Activated CD4-positive, alpha-beta memory T cell treated with anti-CD3 and anti-CD28 coated beads for 36 hours (primary cell): Measurements from ENCODE around the gene EIF4G3. TPM values are rescaled to one million over a fixed set of nuclear protein-coding genes. Genes with fewer than 3 reads are reported as not detected.
"Not testable (repeated sequence)": the region's sequence is repeated elsewhere in the genome, so short reads cannot be mapped to it uniquely, and the experiment has no call there.

ENCODE experiments used
- CTCF ChIA-PET: fragments of 350-600 bp; sonication (Branson Sonifier 250); formaldehyde crosslinking; loops from one replicate; lab custom pipeline; 2021; ENCODE audit warnings: antibody characterized with exemption, inconsistent platforms; lab: Charles Lee
- POLR2A ChIA-PET: fragments of 350-600 bp; sonication (Branson Sonifier 250); formaldehyde crosslinking; loops from one replicate; lab custom pipeline; 2021; ENCODE audit warnings: antibody characterized with exemption; lab: Charles Lee
- DNase-seq: peaks from one replicate; pipeline ENCODE4 v3.0.0-alpha.2; 2020
- H3K27ac Mint-ChIP-seq: one replicate; pipeline ENCODE4 v1.8.0; 2021; ENCODE audit warnings: mixed read lengths
- H3K27me3 Mint-ChIP-seq: one replicate; pipeline ENCODE4 v1.8.0; 2021; ENCODE audit warnings: mixed read lengths
- H3K36me3 Mint-ChIP-seq: one replicate; pipeline ENCODE4 v1.8.0; 2021; ENCODE audit warnings: mixed read lengths
- H3K4me1 Mint-ChIP-seq: one replicate; pipeline ENCODE4 v1.8.0; 2021; ENCODE audit warnings: low read depth, mixed read lengths
- H3K4me3 Mint-ChIP-seq: one replicate; pipeline ENCODE4 v1.8.0; 2021; ENCODE audit warnings: mild to moderate bottlenecking, mixed read lengths
- H3K9me3 Mint-ChIP-seq: one replicate; pipeline ENCODE4 v1.8.0; 2021; ENCODE audit warnings: mixed read lengths
- intact Hi-C: fragments of 100-400 bp; cut with micrococcal nuclease; formaldehyde crosslinking; loops from one replicate; pipeline ENCODE4 v1.15.1; 2023
- total RNA-seq, 2 experiments: library from RNA; stranded (reverse); gene quantifications; one replicate each; pipeline ENCODE4 v1.2.3, GENCODE V29; 2021

Gene EIF4G3
- total RNA-seq, 2 experiments from 2014 or later = 39.9 to 42.7 TPM

GRCh38 chr1:21098186-21098915 is 78.3 kb downstream of the EIF4G3 start:
- Mint-ChIP-seq H3K27me3 (no peaks in the 10 kb centered on the region), H3K4me3 (no peak overlapping the region), H3K36me3 (peaks cover 24% of the 10 kb centered on the region), H3K27ac (no peak overlapping the region), H3K9me3 (peaks cover 10% of the 10 kb centered on the region), H3K4me1 (peaks cover 5% of the 10 kb centered on the region)
- intact Hi-C loops = no loop called here
- no peak for DNase-seq
- ChIA-PET POLR2A (no interaction called here), CTCF (no interaction called here)

- ChIA-PET POLR2A (no interaction called here), CTCF (no interaction called here)
- Mint-ChIP-seq H3K27me3 (no peaks in the 10 kb centered on the region), H3K4me1 (peaks cover 5% of the 10 kb centered on the region), H3K4me3 (no peak overlapping the region), H3K36me3 (peaks cover 27% of the 10 kb centered on the region), H3K9me3 (peaks cover 12% of the 10 kb centered on the region), H3K27ac (no peak overlapping the region)
- intact Hi-C loops = no loop called here
- DNase-seq = no peak
These were observed 79.0 kb downstream of the EIF4G3 start for GRCh38 chr1:21097729-21098128.

- Mint-ChIP-seq H3K27ac (no peak overlapping the region), H3K4me1 (peaks cover 7% of the 10 kb centered on the region), H3K4me3 (no peak overlapping the region), H3K27me3 (no peaks in the 10 kb centered on the region), H3K9me3 (peaks cover 12% of the 10 kb centered on the region), H3K36me3 (peaks cover 31% of the 10 kb centered on the region)
- intact Hi-C loops = no loop called here
- DNase-seq = no peak
- ChIA-PET CTCF (interaction anchor here (1.2 kb wide), 1 partner anchor 99 kb away, joined by 4 read pairs; no protein-coding TSS in a partner anchor), POLR2A (no interaction called here)
These were observed 80.7 kb downstream of the EIF4G3 start for GRCh38 chr1:21095976-21096375.

GRCh38 chr1:21094282-21094681 is 82.4 kb downstream of the EIF4G3 start:
- intact Hi-C loops, H3K4me3 Mint-ChIP-seq, POLR2A ChIA-PET, H3K27me3 Mint-ChIP-seq, H3K4me1 Mint-ChIP-seq, CTCF ChIA-PET, H3K27ac Mint-ChIP-seq, DNase-seq: not testable (repeated sequence)
- Mint-ChIP-seq H3K36me3 (peaks cover 29% of the 10 kb centered on the region), H3K9me3 (peaks cover 12% of the 10 kb centered on the region)

- intact Hi-C loops, H3K27ac Mint-ChIP-seq, H3K4me3 Mint-ChIP-seq, POLR2A ChIA-PET, H3K27me3 Mint-ChIP-seq, H3K4me1 Mint-ChIP-seq, DNase-seq, CTCF ChIA-PET: not testable (repeated sequence)
- H3K36me3 Mint-ChIP-seq = peaks cover 28% of the 10 kb centered on the region
- H3K9me3 Mint-ChIP-seq = peaks cover 12% of the 10 kb centered on the region
These were observed 83.3 kb downstream of the EIF4G3 start for GRCh38 chr1:21093271-21093958.

- peaks cover 28% of the 10 kb centered on the region for H3K36me3 Mint-ChIP-seq
- H3K4me3 Mint-ChIP-seq, POLR2A ChIA-PET, intact Hi-C loops, H3K4me1 Mint-ChIP-seq, H3K27me3 Mint-ChIP-seq, CTCF ChIA-PET, DNase-seq, H3K27ac Mint-ChIP-seq: not testable (repeated sequence)
- peaks cover 12% of the 10 kb centered on the region for H3K9me3 Mint-ChIP-seq
These were observed 84.2 kb downstream of the EIF4G3 start for GRCh38 chr1:21092545-21092944.

GRCh38 chr1:21091053-21091690 is 85.5 kb downstream of the EIF4G3 start:
- H3K4me3 Mint-ChIP-seq, H3K27ac Mint-ChIP-seq, H3K27me3 Mint-ChIP-seq, H3K4me1 Mint-ChIP-seq, intact Hi-C loops, CTCF ChIA-PET: not testable (repeated sequence)
- Mint-ChIP-seq H3K36me3 (peaks cover 31% of the 10 kb centered on the region), H3K9me3 (peaks cover 12% of the 10 kb centered on the region)
- DNase-seq = peak; percentile 11
- POLR2A ChIA-PET = interaction anchor here (0.8 kb wide), 1 partner anchor 304 kb away, joined by 3 read pairs; the partner anchor contains the start of gene HP1BP3

DNA sequence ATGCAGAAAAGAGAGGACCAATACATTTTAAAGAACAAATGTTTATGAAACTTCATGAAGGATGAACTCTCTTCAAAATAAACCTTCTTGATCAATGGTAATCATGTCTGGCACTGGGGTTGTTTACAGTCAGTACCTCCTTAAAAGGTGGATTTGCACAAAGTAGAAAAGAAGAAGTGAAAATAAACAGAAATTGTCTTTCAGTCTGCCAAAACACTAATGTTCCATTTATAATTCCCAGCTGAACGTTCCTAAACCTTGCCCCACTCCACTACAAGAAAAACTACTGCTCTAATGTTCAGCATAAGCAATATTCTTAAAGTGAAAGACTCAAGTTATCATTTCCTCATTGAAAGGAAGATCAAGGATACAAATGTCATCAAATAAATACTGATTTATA is 86.2 kb downstream of the EIF4G3 start:
- ChIA-PET CTCF (no interaction called here), POLR2A (interaction anchor here (0.8 kb wide), 1 partner anchor 303 kb away, joined by 3 read pairs; the partner anchor contains the start of gene HP1BP3)
- H3K9me3 Mint-ChIP-seq = peaks cover 12% of the 10 kb centered on the region
- H3K4me1 Mint-ChIP-seq = peaks cover 2% of the 10 kb centered on the region
- intact Hi-C loops = no loop called here
- H3K4me3 Mint-ChIP-seq = no peak overlapping the region
- H3K27me3 Mint-ChIP-seq = no peaks in the 10 kb centered on the region
- DNase-seq = no peak
- H3K36me3 Mint-ChIP-seq = peaks cover 30% of the 10 kb centered on the region
- no peak overlapping the region for H3K27ac Mint-ChIP-seq

GRCh38 chr1:21089731-21090130 is 87.0 kb downstream of the EIF4G3 start:
- no peak for DNase-seq
- POLR2A ChIA-PET = no interaction called here
- Mint-ChIP-seq H3K27ac (no peak overlapping the region), H3K4me1 (peaks cover 2% of the 10 kb centered on the region), H3K9me3 (peaks cover 12% of the 10 kb centered on the region), H3K36me3 (peaks cover 27% of the 10 kb centered on the region), H3K4me3 (no peak overlapping the region), H3K27me3 (no peaks in the 10 kb centered on the region)
- CTCF ChIA-PET = no interaction called here
- intact Hi-C loops = no loop called here

- H3K27ac Mint-ChIP-seq = no peak overlapping the region
- H3K36me3 Mint-ChIP-seq = peaks cover 24% of the 10 kb centered on the region
- POLR2A ChIA-PET = no interaction called here
- H3K9me3 Mint-ChIP-seq = peaks cover 9% of the 10 kb centered on the region
- CTCF ChIA-PET = no interaction called here
- intact Hi-C loops = no loop called here
- H3K4me1 Mint-ChIP-seq = peaks cover 2% of the 10 kb centered on the region
- no peak for DNase-seq
- H3K27me3 Mint-ChIP-seq = no peaks in the 10 kb centered on the region
- no peak overlapping the region for H3K4me3 Mint-ChIP-seq
These were observed 87.4 kb downstream of the EIF4G3 start for GRCh38 chr1:21089299-21089698.

- CTCF ChIA-PET = no interaction called here
- intact Hi-C loops = no loop called here
- Mint-ChIP-seq H3K27me3 (no peaks in the 10 kb centered on the region), H3K27ac (no peak overlapping the region), H3K9me3 (no peaks in the 10 kb centered on the region), H3K4me3 (no peak overlapping the region), H3K4me1 (no peaks in the 10 kb centered on the region), H3K36me3 (peaks cover 17% of the 10 kb centered on the region)
- no peak for DNase-seq
- POLR2A ChIA-PET = no interaction called here
These were observed 92.4 kb downstream of the EIF4G3 start for GRCh38 chr1:21084111-21084810.

- Mint-ChIP-seq H3K4me3 (no peak overlapping the region), H3K9me3 (no peaks in the 10 kb centered on the region), H3K27me3 (no peaks in the 10 kb centered on the region), H3K27ac (no peak overlapping the region), H3K4me1 (peaks cover 1% of the 10 kb centered on the region), H3K36me3 (peaks cover 14% of the 10 kb centered on the region)
- ChIA-PET POLR2A (no interaction called here), CTCF (no interaction called here)
- no peak for DNase-seq
- intact Hi-C loops = no loop called here
These were observed 94.6 kb downstream of the EIF4G3 start for GRCh38 chr1:21082073-21082472.
